ENCODE data around the gene SMDT1. TPM values are rescaled to one million over a fixed set of nuclear protein-coding genes. Genes with fewer than 3 reads are reported as not detected.

The SMDT1 gene
- 15.6 TPM for total RNA-seq (2013)
- polyA plus RNA-seq (100 to 1,000 TPM in 2 of 3 donors, 10 to 100 TPM in 1; 41.8 to 182 (median 180) TPM), polyA minus RNA-seq (7.9 and 10.5 TPM in 2 replicates), total RNA-seq (3.1 to 14.3 (median 8.1) reads per million in 11 experiments)

- peaks cover 29 to 41% of the 10 kb centered on the region in 2 donors for H3K4me1 ChIP-seq (ENCODE audit: control insufficient read depth in 1 of 2, insufficient read depth in 2 of 2, low read length in 2 of 2)
- WGBS (ENCODE audit: insufficient coverage) = under 1% methylated on average over 67 of the region's 71 CpGs
Observed at GRCh38 chr22:42079319-42080251, at the start of gene SMDT1. SMDT1 (plus strand) TSS chr22:42079700; CDS start chr22:42079769, 69 bp downstream.

More at GRCh38 chr22:42079319-42080251, at the start of gene SMDT1:
- peaks cover 37% of the 10 kb centered on the region for H3K4me1 Mint-ChIP-seq
- H3K36me3 Mint-ChIP-seq = peaks cover 24 to 45% of the 10 kb centered on the region in 2 donors
- Histone ChIP-seq H3K9ac (ENCODE audit: insufficient read depth, low read length, poor library complexity, severe bottlenecking) (peak within 1 kb of the TSS; percentile 86), H3K36me3 (replicated peaks in 1 of 2; ENCODE audit: control insufficient read depth in 1 of 2, insufficient read depth in 2 of 2, low read length in 2 of 2) (peaks cover 15 to 48% of the 10 kb centered on the region in 2 donors), H3K9me3 (replicated peaks in 1 of 2; ENCODE audit: control insufficient read depth in 1 of 2, insufficient read depth in 1 of 2, low read length in 2 of 2) (no peaks in the 10 kb centered on the region), H4K20me1 (ENCODE audit: insufficient read depth, low read length) (no peaks in the 10 kb centered on the region), H3K4me2 (replicated peaks; ENCODE audit: extremely low read depth, low read length, poor library complexity, severe bottlenecking) (peak within 1 kb of the TSS; percentile 85), H3K79me2 (ENCODE audit: insufficient read depth, low read length) (peaks cover 50% of the 10 kb centered on the region), H3K27me3 (ENCODE audit: control insufficient read depth in 2 of 2, insufficient read depth in 2 of 2, low read length in 2 of 2) (no peaks in the 10 kb centered on the region), H3K27ac (ENCODE audit: low read depth in 1 of 2, low read length in 2 of 2) (peak within 1 kb of the TSS; percentile 95 to 98), H3K4me3 (replicated peaks in 1 of 3; ENCODE audit: low read depth in 2 of 3, low read length in 3 of 3) (peak within 1 kb of the TSS; percentile 64 to 86 (median 69)), H2AFZ (ENCODE audit: insufficient read depth, low read depth, low read length, poor library complexity, severe bottlenecking) (peak within 1 kb of the TSS; percentile 85)
- H3K4me3 Mint-ChIP-seq = peak within 1 kb of the TSS; percentile 87 to 94
- TF ChIP-seq CTCF (IDR thresholded peaks at IDR 0.05) = no peak
- H3K27ac Mint-ChIP-seq = peak within 1 kb of the TSS; percentile 95 to 99 (median 98)
- DNase-seq = peak; percentile 98 to 99 (median 99)
- no peaks in the 10 kb centered on the region for H3K9me3 Mint-ChIP-seq
- H3K27me3 Mint-ChIP-seq (ENCODE audit: low read depth in 3 of 3) = peaks cover 0 to 3% (median 0%) of the 10 kb centered on the region in 3 donors
- intact Hi-C loops (cut with micrococcal nuclease) = no loop called here
